ENCODE measurements around the gene SSNA1.
A peak's percentile ranks its signal among the peaks of the same experiment; 100 is the strongest.

SSNA1 gene

GRCh38 chr9:137150617-137151457 is 37.6 kb upstream of the SSNA1 start:
- no peaks in the 10 kb centered on the region for H3K79me2 ChIP-seq (ENCODE audit: insufficient read depth, low read length)
- peak; percentile 62 for DNase-seq
- ATAC-seq (ENCODE audit: insufficient read depth, low read depth): peak; percentile 34; the same call in 2 of the 3 replicates
- no peaks in the 10 kb centered on the region for H3K9me3 ChIP-seq (ENCODE audit: insufficient read depth, low read length, severe bottlenecking)
- H3K27me3 ChIP-seq (ENCODE audit: insufficient read depth, low read length, poor library complexity): no peaks in the 10 kb centered on the region
- H4K20me1 ChIP-seq (ENCODE audit: insufficient read depth, low read length): no peaks in the 10 kb centered on the region
- H3K4me2 ChIP-seq (ENCODE audit: insufficient read depth, low read length): no peak overlapping the region
- H3K36me3 ChIP-seq (ENCODE audit: insufficient read depth, low read length): no peaks in the 10 kb centered on the region
- no peak overlapping the region for H2AFZ ChIP-seq (ENCODE audit: low read depth, low read length)
- no peaks in the 10 kb centered on the region for H3K4me1 ChIP-seq (ENCODE audit: insufficient read depth, low read length)
- no peak for TF ChIP-seq EZH2 (IDR thresholded peaks at IDR 0.05; ENCODE audit: borderline replicate concordance, low read depth, low read length, severe bottlenecking)
- no peak for TF ChIP-seq CTCF (IDR thresholded peaks at IDR 0.05; ENCODE audit: borderline replicate concordance, extremely low read depth, low read length, poor library complexity, severe bottlenecking)
- no peak overlapping the region for H3K27ac ChIP-seq (ENCODE audit: low read length)
- no peak overlapping the region for H3K4me3 ChIP-seq (ENCODE audit: low read depth in 1 of 2, low read length in 2 of 2)
- H3K9ac ChIP-seq (ENCODE audit: low read depth, low read length): no peak overlapping the region

GRCh38 chr9:137152844-137153405 is 35.6 kb upstream of the SSNA1 start:
- Histone ChIP-seq H4K20me1 (ENCODE audit: insufficient read depth, low read length) (peaks cover 7% of the 10 kb centered on the region; the same call in 1 of the 2 replicates), H3K4me3 (ENCODE audit: low read depth in 1 of 2, low read length in 2 of 2) (no peak overlapping the region), H3K4me1 (ENCODE audit: insufficient read depth, low read length) (no peaks in the 10 kb centered on the region), H3K9ac (ENCODE audit: low read depth, low read length) (no peak overlapping the region), H3K36me3 (ENCODE audit: insufficient read depth, low read length) (no peaks in the 10 kb centered on the region), H3K27me3 (ENCODE audit: insufficient read depth, low read length, poor library complexity) (no peaks in the 10 kb centered on the region), H3K27ac (ENCODE audit: low read length) (no peak overlapping the region), H3K79me2 (ENCODE audit: insufficient read depth, low read length) (no peaks in the 10 kb centered on the region), H3K4me2 (ENCODE audit: insufficient read depth, low read length) (no peak overlapping the region), H3K9me3 (ENCODE audit: insufficient read depth, low read length, severe bottlenecking) (no peaks in the 10 kb centered on the region), H2AFZ (ENCODE audit: low read depth, low read length) (no peak overlapping the region)
- no peak for DNase-seq
- ATAC-seq (ENCODE audit: insufficient read depth, low read depth): no peak
- no peak for TF ChIP-seq EZH2 (IDR thresholded peaks at IDR 0.05; ENCODE audit: borderline replicate concordance, low read depth, low read length, severe bottlenecking)
- TF ChIP-seq CTCF (IDR thresholded peaks at IDR 0.05; ENCODE audit: borderline replicate concordance, extremely low read depth, low read length, poor library complexity, severe bottlenecking): no peak

DNA sequence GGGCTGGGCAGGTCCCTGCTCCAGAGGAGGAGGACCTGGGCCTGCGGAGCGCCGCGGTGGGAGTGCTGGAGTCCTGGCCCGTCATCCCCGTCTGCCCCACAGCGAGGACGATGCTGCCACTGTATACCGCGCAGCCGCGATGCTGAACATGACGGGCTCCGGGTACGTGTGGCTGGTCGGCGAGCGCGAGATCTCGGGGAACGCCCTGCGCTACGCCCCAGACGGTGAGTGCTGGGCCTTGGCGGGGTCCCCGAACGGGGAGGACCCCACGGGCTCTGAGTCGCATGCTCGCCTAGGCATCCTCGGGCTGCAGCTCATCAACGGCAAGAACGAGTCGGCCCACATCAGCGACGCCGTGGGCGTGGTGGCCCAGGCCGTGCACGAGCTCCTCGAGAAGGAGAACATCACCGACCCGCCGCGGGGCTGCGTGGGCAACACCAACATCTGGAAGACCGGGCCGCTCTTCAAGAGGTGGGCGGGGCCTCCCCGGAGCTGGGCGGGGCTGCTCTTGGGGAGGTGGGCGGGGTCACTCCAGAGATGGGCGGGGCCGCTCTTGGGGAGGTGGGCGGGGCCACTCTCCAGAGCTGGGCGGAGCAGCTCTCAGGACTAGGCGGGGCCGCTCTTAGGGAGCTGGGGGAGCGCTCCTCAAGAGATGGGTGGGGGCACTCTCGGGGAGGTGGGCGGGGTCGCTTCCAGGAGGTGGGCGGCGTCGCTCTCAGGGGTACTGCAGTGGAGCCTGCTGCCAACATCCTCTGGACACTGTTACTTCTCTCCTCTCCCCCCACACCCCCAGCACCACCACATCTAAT is 31.7 kb upstream of the SSNA1 start:
- ATAC-seq (ENCODE audit: insufficient read depth, low read depth) (peak; percentile 54), DNase-seq (peak; percentile 20)
- Histone ChIP-seq H3K4me1 (ENCODE audit: insufficient read depth, low read length) (no peaks in the 10 kb centered on the region), H3K27me3 (ENCODE audit: insufficient read depth, low read length, poor library complexity) (no peaks in the 10 kb centered on the region), H3K4me2 (ENCODE audit: insufficient read depth, low read length) (no peak overlapping the region), H3K9ac (ENCODE audit: low read depth, low read length) (no peak overlapping the region), H2AFZ (ENCODE audit: low read depth, low read length) (no peak overlapping the region), H3K36me3 (ENCODE audit: insufficient read depth, low read length) (no peaks in the 10 kb centered on the region), H3K27ac (ENCODE audit: low read length) (no peak overlapping the region), H4K20me1 (ENCODE audit: insufficient read depth, low read length) (peaks cover 9% of the 10 kb centered on the region; the same call in 1 of the 2 replicates), H3K9me3 (ENCODE audit: insufficient read depth, low read length, severe bottlenecking) (no peaks in the 10 kb centered on the region), H3K79me2 (ENCODE audit: insufficient read depth, low read length) (no peaks in the 10 kb centered on the region), H3K4me3 (ENCODE audit: low read depth in 1 of 2, low read length in 2 of 2) (no peak overlapping the region)
- TF ChIP-seq EZH2 (IDR thresholded peaks at IDR 0.05; ENCODE audit: borderline replicate concordance, low read depth, low read length, severe bottlenecking): no peak
- no peak for TF ChIP-seq CTCF (IDR thresholded peaks at IDR 0.05; ENCODE audit: borderline replicate concordance, extremely low read depth, low read length, poor library complexity, severe bottlenecking)

Measured in DND-41 (cell line).